ENCODE measurements around the gene ASXL1. TPM values are rescaled to one million over a fixed set of nuclear protein-coding genes. Genes with fewer than 3 reads are reported as not detected.

ASXL1 gene
- total and polyA plus RNA-seq, 8 donors: 9.0 to 185 (median 61.7) TPM

DNA sequence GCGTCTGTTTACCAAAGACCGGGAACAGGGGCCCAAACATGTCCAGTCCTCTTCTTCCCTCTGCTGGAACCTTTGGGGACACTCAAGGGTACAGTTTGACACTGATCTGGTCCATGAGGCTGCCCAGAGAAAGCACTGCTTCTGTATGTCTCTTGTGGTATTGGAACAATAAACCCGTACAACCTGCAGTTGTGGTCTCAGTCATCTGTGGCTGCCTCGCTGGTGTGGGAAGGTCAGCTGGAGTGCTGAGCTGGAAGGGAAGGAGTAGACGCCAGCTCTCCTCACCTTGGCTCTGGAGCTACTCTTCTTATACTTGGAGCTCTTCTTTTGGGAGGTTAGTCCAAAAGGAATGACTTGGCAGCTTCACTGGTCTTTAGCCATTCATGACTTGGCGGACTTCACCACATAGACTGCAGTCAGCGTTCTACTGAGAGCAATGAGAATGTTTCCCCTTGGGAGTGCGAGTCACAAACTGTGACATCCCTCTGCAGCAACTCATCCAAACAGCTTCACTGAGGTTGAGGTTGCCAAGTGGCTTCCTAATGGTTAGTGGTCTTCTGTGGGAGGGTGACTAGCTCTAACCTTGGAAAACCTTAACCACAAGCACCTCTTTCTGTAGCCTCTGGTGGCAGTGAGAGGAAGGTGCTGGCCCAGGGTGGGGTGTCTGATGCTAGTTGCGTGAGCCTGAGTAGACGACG, 81.2 kb downstream of the ASXL1 start:
- Histone ChIP-seq H3K4me1 (peaks cover 0 to 16% (median 2%) of the 10 kb centered on the region in 4 donors), H3K27ac (no peak overlapping the region), H3K36me3 (peaks cover 44 to 84% (median 84%) of the 10 kb centered on the region in 4 donors), H3K27me3 (no peaks in the 10 kb centered on the region), H3K4me3 (no peak overlapping the region), H3K9me3 (no peaks in the 10 kb centered on the region)
- intact Hi-C loops (cut with DNase I; ENCODE audit: low total_unique reads): no loop called here
- 75 to 87% (median 82%) methylated on average over 11 of the region's 11 CpGs for WGBS, 5 donors
- TF ChIP-seq, protein P1, sequence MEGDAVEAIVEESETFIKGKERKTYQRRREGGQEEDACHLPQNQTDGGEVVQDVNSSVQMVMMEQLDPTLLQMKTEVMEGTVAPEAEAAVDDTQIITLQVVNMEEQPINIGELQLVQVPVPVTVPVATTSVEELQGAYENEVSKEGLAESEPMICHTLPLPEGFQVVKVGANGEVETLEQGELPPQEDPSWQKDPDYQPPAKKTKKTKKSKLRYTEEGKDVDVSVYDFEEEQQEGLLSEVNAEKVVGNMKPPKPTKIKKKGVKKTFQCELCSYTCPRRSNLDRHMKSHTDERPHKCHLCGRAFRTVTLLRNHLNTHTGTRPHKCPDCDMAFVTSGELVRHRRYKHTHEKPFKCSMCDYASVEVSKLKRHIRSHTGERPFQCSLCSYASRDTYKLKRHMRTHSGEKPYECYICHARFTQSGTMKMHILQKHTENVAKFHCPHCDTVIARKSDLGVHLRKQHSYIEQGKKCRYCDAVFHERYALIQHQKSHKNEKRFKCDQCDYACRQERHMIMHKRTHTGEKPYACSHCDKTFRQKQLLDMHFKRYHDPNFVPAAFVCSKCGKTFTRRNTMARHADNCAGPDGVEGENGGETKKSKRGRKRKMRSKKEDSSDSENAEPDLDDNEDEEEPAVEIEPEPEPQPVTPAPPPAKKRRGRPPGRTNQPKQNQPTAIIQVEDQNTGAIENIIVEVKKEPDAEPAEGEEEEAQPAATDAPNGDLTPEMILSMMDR (IDR thresholded peaks at IDR 0.05): no peak
- TF ChIP-seq EP300 (IDR thresholded peaks at IDR 0.05) (no peak), POLR2AphosphoS5 (IDR thresholded peaks at IDR 0.05) (no peak), POLR2A (IDR thresholded peaks at IDR 0.05) (no peak)
- DNase-seq: no peak

DNA sequence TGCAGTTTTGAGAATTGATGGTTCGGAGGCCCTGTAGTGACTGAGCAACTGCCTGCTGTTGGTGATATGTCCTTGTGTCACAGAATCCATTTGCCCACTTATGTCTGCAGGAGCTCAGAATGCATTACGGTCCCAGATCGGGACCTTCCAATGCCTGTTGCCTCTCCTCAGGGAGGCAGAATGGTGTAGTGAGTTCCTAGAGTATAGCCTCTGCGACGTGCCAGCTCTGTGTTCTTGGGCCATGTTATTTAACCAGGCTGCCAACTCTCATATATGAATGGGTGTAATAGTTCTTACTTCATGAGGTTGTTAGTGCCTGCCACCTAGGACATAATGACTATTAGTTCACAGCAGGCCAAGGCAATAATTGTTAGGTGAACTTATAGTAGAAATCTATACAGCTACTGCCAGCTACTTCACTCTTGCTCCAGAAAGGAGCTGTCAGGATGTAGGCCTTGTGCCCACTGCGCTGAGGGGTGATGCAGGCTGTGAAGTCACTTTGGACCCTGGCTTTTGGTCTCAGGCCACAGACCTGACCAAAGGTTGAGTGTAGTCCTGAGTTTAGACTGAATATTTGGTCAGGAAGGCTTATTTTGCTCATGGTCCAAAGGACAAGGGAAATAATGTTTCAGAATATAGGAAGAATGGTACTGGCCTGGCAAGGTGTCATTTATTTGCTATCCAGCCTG, 82.1 kb downstream of the ASXL1 start:
- no peaks in the 10 kb centered on the region for H3K9me3 ChIP-seq
- WGBS, 5 donors: 82 to 94% (median 93%) methylated on average over 6 of the region's 6 CpGs
- peaks cover 0 to 20% (median 4%) of the 10 kb centered on the region in 4 donors for H3K4me1 ChIP-seq
- H3K4me3 ChIP-seq: no peak overlapping the region
- peak in 1 of 2 donors; percentile 20 for DNase-seq
- intact Hi-C loops (cut with DNase I; ENCODE audit: low total_unique reads): no loop called here
- TF ChIP-seq POLR2A (IDR thresholded peaks at IDR 0.05): no peak
- no peak for TF ChIP-seq POLR2AphosphoS5 (IDR thresholded peaks at IDR 0.05)
- TF ChIP-seq, protein P1 (IDR thresholded peaks at IDR 0.05): no peak
- H3K27ac ChIP-seq: no peak overlapping the region
- no peaks in the 10 kb centered on the region for H3K27me3 ChIP-seq
- H3K36me3 ChIP-seq: peaks cover 35 to 84% (median 79%) of the 10 kb centered on the region in 4 donors

DNA sequence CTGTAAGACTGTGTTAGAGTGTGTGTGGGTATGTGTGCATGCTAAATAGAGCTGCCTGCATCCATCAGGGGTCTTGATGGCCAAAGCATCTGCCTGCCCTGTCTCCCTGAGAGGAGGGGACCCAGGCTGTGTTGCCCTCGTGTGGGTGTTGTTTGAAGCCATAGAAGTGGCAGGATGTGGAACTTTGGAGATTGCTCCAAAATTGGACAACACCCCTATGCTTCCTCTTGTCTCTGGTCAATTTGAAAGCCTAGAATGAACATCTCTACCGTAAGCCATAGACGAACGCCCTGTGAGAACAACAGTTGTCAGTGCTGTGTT, 82.6 kb downstream of the ASXL1 start:
- DNase-seq: no peak
- Histone ChIP-seq H3K4me1 (peaks cover 0 to 25% (median 6%) of the 10 kb centered on the region in 4 donors), H3K27me3 (no peaks in the 10 kb centered on the region), H3K9me3 (no peaks in the 10 kb centered on the region), H3K4me3 (no peak overlapping the region), H3K36me3 (peaks cover 33 to 84% (median 79%) of the 10 kb centered on the region in 4 donors), H3K27ac (no peak overlapping the region)
- intact Hi-C loops (cut with DNase I; ENCODE audit: low total_unique reads): no loop called here
- WGBS, 5 donors: 82 to 90% (median 87%) methylated on average over 4 of the region's 4 CpGs
- TF ChIP-seq POLR2AphosphoS5 (IDR thresholded peaks at IDR 0.05) (no peak), EP300 (IDR thresholded peaks at IDR 0.05) (no peak), POLR2A (IDR thresholded peaks at IDR 0.05) (no peak)
- TF ChIP-seq, protein P1 (IDR thresholded peaks at IDR 0.05): no peak

DNA sequence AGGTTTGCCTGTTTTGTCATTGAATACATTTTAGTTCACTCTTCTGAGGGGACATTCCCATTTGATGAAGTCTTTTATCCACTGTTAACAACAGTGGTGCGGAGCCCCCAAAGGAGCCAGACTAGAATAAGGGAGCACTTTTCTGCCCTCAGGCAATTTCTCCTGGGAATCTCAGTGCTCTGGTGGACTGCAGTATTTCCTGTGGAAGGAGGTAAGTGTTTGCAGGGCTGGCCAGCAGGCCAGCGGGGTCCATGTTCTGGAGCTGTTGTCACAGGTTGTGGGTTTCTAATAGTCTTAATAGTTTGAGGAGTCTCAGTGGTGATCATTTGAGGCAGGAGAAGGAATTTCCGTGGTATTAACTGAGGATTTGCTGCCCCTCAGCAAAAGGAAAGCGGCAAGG, 83.5 kb downstream of the ASXL1 start:
- Histone ChIP-seq H3K27ac (no peak overlapping the region), H3K36me3 (peaks cover 29 to 84% (median 79%) of the 10 kb centered on the region in 4 donors), H3K4me3 (no peak overlapping the region), H3K4me1 (peaks cover 0 to 27% (median 12%) of the 10 kb centered on the region in 4 donors), H3K9me3 (no peaks in the 10 kb centered on the region), H3K27me3 (no peaks in the 10 kb centered on the region)
- no peak for TF ChIP-seq POLR2A (IDR thresholded peaks at IDR 0.05)
- no peak for TF ChIP-seq EP300 (IDR thresholded peaks at IDR 0.05)
- TF ChIP-seq POLR2AphosphoS5 (IDR thresholded peaks at IDR 0.05): no peak
- TF ChIP-seq, protein P1 (IDR thresholded peaks at IDR 0.05): no peak
- 89 to 99% (median 93%) methylated on average over 4 of the region's 4 CpGs for WGBS, 5 donors
- intact Hi-C loops (cut with DNase I; ENCODE audit: low total_unique reads): no loop called here
- peak in 1 of 2 donors; percentile 10 for DNase-seq

Data from stomach (tissue), 9 donors.